CD1c-positive myeloid dendritic cell (primary cell): ENCODE results near the gene P2RX2.

ENCODE experiments used
- DNase-seq: peaks from one replicate; pipeline ENCODE4 v3.0.0-alpha.2; 2016; ENCODE audit errors: extremely low spot score

The P2RX2 gene

GRCh38 chr12:132638541-132639408, 20.2 kb downstream of the P2RX2 start:
- no peak for DNase-seq

GRCh38 chr12:132639956-132640520, 21.5 kb downstream of the P2RX2 start:
- no peak for DNase-seq

GRCh38 chr12:132640936-132641335, 22.4 kb downstream of the P2RX2 start:
- DNase-seq: no peak

- no peak for DNase-seq
Measured at GRCh38 chr12:132641811-132642650, 23.5 kb downstream of the P2RX2 start.

- no peak for DNase-seq
Measured at GRCh38 chr12:132642846-132643835, 24.6 kb downstream of the P2RX2 start.

GRCh38 chr12:132646850-132647249, 28.3 kb downstream of the P2RX2 start:
- no peak for DNase-seq

- DNase-seq: no peak
Measured at GRCh38 chr12:132647858-132648257, 29.3 kb downstream of the P2RX2 start.

- no peak for DNase-seq
Measured at GRCh38 chr12:132648616-132649225, 30.1 kb downstream of the P2RX2 start.

- DNase-seq: no peak
Measured at GRCh38 chr12:132649226-132649945, 30.8 kb downstream of the P2RX2 start.

- no peak for DNase-seq
Measured at GRCh38 chr12:132651444-132652100, 33.0 kb downstream of the P2RX2 start.

GRCh38 chr12:132653567-132654290, 35.2 kb downstream of the P2RX2 start:
- no peak for DNase-seq

GRCh38 chr12:132657004-132657727, 38.6 kb downstream of the P2RX2 start:
- no peak for DNase-seq

- no peak for DNase-seq
Measured at GRCh38 chr12:132658149-132658894, 39.7 kb downstream of the P2RX2 start.

GRCh38 chr12:132659146-132659545, 40.6 kb downstream of the P2RX2 start:
- no peak for DNase-seq

- no peak for DNase-seq
Measured at GRCh38 chr12:132660052-132660451, 41.5 kb downstream of the P2RX2 start.

GRCh38 chr12:132660996-132661395, 42.4 kb downstream of the P2RX2 start:
- DNase-seq: no peak

- no peak for DNase-seq
Measured at GRCh38 chr12:132661972-132662371, 43.4 kb downstream of the P2RX2 start.
